ENCODE measurements around the gene CYB561A3. TPM values are rescaled to one million over a fixed set of nuclear protein-coding genes. Genes with fewer than 3 reads are reported as not detected.

Gene CYB561A3
- total RNA-seq, 4 donors from 2014 or later, result 75.9 to 112 (median 87.4) TPM

DNA sequence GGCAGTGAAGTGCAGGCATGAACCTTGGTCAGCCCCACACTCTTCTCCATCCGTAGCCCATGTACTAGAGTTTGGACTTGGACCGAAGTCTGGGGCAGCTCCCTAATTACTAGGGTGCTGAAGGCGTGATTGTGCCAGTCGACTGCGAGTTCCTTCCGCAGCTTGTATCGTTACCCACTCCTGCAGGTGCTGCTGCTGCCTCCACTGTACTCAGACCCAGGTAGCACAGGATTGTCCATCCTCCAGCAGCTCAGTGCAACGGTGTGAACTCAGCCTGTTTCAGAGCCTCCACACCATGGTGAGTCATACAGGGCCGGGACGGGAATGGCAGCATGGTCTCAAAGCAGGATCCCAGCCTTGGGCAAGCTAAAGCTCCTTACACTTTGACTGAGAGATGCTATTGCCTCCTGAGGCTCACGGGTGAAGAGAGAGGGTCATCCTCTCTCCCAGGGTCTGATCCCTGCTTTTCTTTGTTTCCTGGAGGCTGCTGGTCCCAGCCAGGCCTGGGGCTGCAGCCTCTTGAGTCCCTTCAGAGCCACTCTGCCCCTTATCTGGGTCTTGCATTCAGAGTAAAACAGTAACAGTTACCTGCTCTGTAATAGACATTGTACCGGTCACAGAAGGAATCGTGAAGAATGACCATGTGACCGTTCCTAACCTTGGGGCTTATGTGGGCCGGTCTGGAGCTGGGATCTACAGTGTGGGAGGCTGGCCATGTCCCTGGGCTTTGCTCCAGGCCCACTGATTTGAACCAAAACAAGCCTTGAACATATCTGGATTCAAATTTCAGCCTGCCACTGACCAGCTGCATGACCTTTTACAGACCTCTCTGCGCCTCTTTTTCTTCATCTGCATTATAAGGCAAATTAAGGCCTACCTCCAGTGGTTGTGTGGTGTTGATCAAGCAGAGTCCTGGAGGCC lies 27.0 kb downstream of the CYB561A3 start:
- Histone ChIP-seq H3K36me3 (peaks cover 0 to 32% (median 0%) of the 10 kb centered on the region in 3 donors), H3K9me3 (no peaks in the 10 kb centered on the region), H3K4me3 (peak overlapping the region in 3 of 4 donors; percentile 7 to 91 (median 53)), H3K27ac (peak overlapping the region; percentile 56 to 98 (median 94)), H3K27me3 (no peaks in the 10 kb centered on the region), H3K4me1 (peaks cover 6 to 31% (median 11%) of the 10 kb centered on the region in 4 donors)
- peak in 2 of 3 donors; percentile 82 to 86 for DNase-seq
- TF ChIP-seq POLR2A (IDR thresholded peaks at IDR 0.05), result peak; percentile 91 to 95
- TF ChIP-seq, protein P1, sequence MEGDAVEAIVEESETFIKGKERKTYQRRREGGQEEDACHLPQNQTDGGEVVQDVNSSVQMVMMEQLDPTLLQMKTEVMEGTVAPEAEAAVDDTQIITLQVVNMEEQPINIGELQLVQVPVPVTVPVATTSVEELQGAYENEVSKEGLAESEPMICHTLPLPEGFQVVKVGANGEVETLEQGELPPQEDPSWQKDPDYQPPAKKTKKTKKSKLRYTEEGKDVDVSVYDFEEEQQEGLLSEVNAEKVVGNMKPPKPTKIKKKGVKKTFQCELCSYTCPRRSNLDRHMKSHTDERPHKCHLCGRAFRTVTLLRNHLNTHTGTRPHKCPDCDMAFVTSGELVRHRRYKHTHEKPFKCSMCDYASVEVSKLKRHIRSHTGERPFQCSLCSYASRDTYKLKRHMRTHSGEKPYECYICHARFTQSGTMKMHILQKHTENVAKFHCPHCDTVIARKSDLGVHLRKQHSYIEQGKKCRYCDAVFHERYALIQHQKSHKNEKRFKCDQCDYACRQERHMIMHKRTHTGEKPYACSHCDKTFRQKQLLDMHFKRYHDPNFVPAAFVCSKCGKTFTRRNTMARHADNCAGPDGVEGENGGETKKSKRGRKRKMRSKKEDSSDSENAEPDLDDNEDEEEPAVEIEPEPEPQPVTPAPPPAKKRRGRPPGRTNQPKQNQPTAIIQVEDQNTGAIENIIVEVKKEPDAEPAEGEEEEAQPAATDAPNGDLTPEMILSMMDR (IDR thresholded peaks at IDR 0.05), result peak in 1 of 6 experiments; percentile 10

DNA sequence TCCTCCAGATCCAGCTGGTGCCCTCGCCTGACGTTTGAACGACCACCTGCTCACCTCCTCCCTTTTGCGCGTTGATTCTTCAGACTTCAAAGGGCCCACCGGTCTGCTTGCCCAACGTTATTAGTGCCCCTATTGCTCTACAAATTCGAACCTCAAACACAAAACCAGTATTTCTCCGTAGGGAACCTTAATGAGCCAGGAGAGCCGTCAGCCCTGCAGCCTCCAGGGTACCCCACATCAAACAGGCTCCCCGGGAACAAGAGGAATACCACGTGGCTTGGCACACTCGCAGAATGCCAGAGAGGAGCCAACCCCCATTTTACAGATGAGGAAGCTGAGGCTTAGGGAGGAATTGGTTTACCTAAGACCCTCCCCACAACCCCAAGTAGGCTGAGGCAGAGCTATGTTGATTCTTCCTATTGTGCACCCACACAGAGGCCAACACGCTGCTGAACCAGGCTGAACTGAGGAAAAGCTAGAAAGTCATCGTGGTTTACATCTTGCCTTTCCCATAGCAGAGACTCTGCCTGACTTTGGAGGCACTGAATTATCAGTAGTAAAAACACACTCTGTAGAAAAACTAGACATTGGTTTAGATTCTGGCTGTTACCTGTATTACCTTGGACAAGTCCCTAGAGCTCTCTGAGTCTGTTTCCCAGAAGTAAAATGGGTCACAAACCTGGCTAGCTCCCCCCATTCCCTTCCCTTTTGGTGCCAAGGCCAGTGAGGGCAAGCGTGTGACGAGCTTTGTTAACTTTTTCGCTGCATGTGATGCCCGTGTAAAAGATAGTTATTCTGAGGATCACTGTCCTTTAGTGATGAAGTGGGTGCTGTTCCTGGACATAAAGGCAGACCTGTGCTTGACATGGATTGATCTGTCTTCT lies 27.9 kb downstream of the CYB561A3 start:
- no peak for DNase-seq
- no peak for TF ChIP-seq POLR2A (IDR thresholded peaks at IDR 0.05)
- TF ChIP-seq, protein P1 (IDR thresholded peaks at IDR 0.05), result no peak
- Histone ChIP-seq H3K4me3 (peak overlapping the region; percentile 79 to 91 (median 84)), H3K27ac (peak overlapping the region; percentile 88 to 98 (median 94)), H3K36me3 (peaks cover 0 to 32% (median 0%) of the 10 kb centered on the region in 3 donors), H3K27me3 (no peaks in the 10 kb centered on the region), H3K9me3 (no peaks in the 10 kb centered on the region), H3K4me1 (peaks cover 6 to 31% (median 11%) of the 10 kb centered on the region in 4 donors)

DNA sequence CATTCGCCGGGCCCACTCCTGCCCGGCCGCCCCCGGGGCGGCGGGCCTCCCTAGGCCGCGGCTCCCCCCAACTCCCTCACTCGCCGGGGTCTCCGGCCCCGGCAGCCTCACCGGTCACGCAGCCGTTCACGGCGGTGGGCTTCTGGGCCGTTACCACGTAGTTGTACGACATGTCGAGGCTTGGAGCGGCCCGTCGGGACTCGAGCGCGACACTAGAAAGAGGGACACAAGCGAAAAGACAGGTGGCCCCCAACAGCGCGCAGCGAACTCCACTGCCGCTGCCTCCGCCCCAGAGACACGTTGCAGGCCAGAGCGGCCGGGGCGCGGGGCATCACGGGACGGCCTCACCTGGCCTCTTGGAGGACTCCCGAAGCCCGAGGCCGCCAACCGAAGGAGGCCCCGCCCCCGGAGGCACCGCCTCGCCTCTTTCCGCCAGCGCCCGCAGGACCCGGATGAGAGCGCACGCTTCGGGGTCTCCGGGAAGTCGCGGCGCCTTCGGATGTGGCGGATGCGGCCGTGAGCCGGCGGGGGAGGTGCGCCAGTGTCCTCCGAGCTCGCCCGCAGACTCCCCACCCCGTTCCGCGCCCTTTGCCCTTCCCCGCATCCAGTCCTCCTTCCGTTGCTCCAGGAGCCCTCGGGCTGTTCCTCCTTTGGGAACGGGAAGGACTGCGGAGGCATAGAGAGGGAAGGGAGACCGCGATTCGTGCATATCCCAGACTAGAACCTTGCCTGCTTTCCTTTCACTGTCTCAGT lies 28.7 kb downstream of the CYB561A3 start, which contains the start of the genes DDB1 and TKFC:
DDB1 (minus strand) TSS at position 309 of the 753 bp plus-strand sequence; CDS start at position 172, 137 bp downstream.
TKFC (plus strand) TSS at position 432 of the 753 bp plus-strand sequence. CDS start 1,501 bp downstream, outside the sequence.
- H3K27ac ChIP-seq, result peak within 1 kb of the TSS; percentile 88 to 98 (median 94)
- H3K9me3 ChIP-seq, result no peaks in the 10 kb centered on the region
- TF ChIP-seq, protein P1 (IDR thresholded peaks at IDR 0.05), result peak in 1 of 6 experiments; percentile 23
- peak; percentile 63 to 88 for TF ChIP-seq POLR2A (IDR thresholded peaks at IDR 0.05)
- no peaks in the 10 kb centered on the region for H3K27me3 ChIP-seq
- peaks cover 0 to 31% (median 0%) of the 10 kb centered on the region in 3 donors for H3K36me3 ChIP-seq
- H3K4me1 ChIP-seq, result peaks cover 6 to 31% (median 11%) of the 10 kb centered on the region in 4 donors
- peak within 1 kb of the TSS; percentile 79 to 91 (median 84) for H3K4me3 ChIP-seq
- DNase-seq, result peak; percentile 95 to 98 (median 96)

DNA sequence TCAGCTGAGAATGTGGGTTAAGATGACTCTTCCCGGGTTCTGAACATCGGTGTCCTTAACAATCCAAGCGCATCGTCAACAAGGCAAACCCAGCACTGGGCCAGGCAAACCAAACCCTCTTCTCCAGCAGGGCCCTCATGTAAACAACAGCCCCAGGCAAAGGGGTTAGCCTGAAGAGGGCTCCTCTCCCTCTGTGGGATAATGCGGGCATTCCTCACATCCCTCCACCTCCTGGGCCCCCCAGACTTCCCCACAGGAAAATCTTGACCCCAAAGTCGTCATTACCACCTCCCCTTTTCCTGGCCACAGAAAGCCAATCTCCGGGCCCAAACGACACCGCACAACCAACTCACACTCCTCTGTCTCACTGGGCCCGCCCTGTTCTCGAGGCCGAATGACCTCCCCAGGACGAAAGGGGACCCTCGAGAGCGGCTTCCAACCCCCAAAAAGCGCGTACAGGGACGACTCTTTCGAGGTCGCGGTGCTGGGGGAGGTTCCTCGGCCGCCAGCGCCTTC lies 29.3 kb downstream of the CYB561A3 start:
- Histone ChIP-seq H3K27ac (peak overlapping the region; percentile 88 to 98 (median 94)), H3K4me3 (peak overlapping the region; percentile 79 to 91 (median 84)), H3K27me3 (no peaks in the 10 kb centered on the region), H3K36me3 (peaks cover 0 to 34% (median 0%) of the 10 kb centered on the region in 3 donors), H3K4me1 (peaks cover 6 to 31% (median 11%) of the 10 kb centered on the region in 4 donors), H3K9me3 (no peaks in the 10 kb centered on the region)
- no peak for TF ChIP-seq POLR2A (IDR thresholded peaks at IDR 0.05)
- no peak for DNase-seq

DNA sequence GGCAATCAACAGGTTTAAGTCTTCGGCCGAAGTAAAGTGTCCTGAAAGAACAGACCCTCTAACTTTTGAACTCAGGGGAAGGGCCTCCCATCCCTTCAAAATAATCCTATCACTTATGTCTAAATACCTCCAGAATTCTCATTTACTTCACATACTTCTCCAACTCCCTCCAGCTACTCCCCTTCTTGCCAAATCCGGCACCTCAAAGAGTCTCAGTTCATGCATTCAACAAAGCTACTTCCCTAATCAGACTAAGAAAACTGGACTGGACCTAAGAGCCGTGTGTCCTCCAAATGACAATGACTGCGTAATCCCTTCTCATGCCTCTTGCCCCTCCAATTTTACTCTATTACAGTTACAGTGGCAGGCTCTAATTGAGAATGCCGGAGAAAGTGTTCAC lies 30.0 kb downstream of the CYB561A3 start:
- Histone ChIP-seq H3K4me1 (peaks cover 6 to 26% (median 11%) of the 10 kb centered on the region in 4 donors), H3K36me3 (peaks cover 0 to 36% (median 0%) of the 10 kb centered on the region in 3 donors), H3K9me3 (no peaks in the 10 kb centered on the region), H3K27ac (peak overlapping the region in 1 of 4 donors; percentile 98), H3K4me3 (peak overlapping the region; percentile 79 to 91 (median 84)), H3K27me3 (no peaks in the 10 kb centered on the region)
- TF ChIP-seq, protein P1 (IDR thresholded peaks at IDR 0.05), result no peak
- TF ChIP-seq POLR2A (IDR thresholded peaks at IDR 0.05), result no peak
- DNase-seq, result no peak

All from Peyer's patch (tissue), 4 donors.